SJCRH30 (cell line): ENCODE results near the gene NOX5. TPM values are rescaled to one million over a fixed set of nuclear protein-coding genes. Genes with fewer than 3 reads are reported as not detected.
"Not testable (repeated sequence)": the region's sequence is repeated elsewhere in the genome, so short reads cannot be mapped to it uniquely, and the experiment has no call there.

Source experiments
- DNase-seq, 2 experiments: peaks; one replicate each; pipeline ENCODE4 v3.0.0-alpha.2; 2015 to 2020
- H3K27ac ChIP-seq: fragments of 250-450 bp; sonication (Bioruptor Pico); 2 replicates; pipeline ENCODE4 v1.5.1; 2020; ENCODE audit warnings: mild to moderate bottlenecking, moderate library complexity
- H3K27me3 ChIP-seq: fragments of 250-450 bp; sonication (Bioruptor Pico); 2 replicates; pipeline ENCODE4 v1.5.1; 2020; ENCODE audit warnings: mild to moderate bottlenecking, moderate library complexity
- H3K36me3 ChIP-seq: fragments of 250-450 bp; sonication (Bioruptor Pico); 2 replicates; pipeline ENCODE4 v1.5.1; 2020; ENCODE audit warnings: mild to moderate bottlenecking, moderate library complexity
- H3K4me1 ChIP-seq: fragments of 250-450 bp; sonication (Bioruptor Pico); 2 replicates; pipeline ENCODE4 v1.5.1; 2020; ENCODE audit warnings: mild to moderate bottlenecking, moderate library complexity
- H3K4me3 ChIP-seq: fragments of 250-450 bp; sonication (Bioruptor Pico); 2 replicates; pipeline ENCODE4 v1.5.1; 2020; ENCODE audit warnings: mild to moderate bottlenecking, moderate library complexity
- H3K9me3 ChIP-seq: fragments of 250-450 bp; sonication (Bioruptor Pico); replicated peaks from 2 replicates; pipeline ENCODE4 v1.5.1; 2020; ENCODE audit warnings: mild to moderate bottlenecking, moderate library complexity
- total RNA-seq: library from RNA; depleted of rRNA; stranded (reverse); fragments of >200 nt; shearing (Covaris generic); gene quantifications from 2 replicates; pipeline ENCODE4 v1.2.3, GENCODE V29; 2014

Gene NOX5
- total RNA-seq, 1 experiment from 2014 or later: not detected

DNA sequence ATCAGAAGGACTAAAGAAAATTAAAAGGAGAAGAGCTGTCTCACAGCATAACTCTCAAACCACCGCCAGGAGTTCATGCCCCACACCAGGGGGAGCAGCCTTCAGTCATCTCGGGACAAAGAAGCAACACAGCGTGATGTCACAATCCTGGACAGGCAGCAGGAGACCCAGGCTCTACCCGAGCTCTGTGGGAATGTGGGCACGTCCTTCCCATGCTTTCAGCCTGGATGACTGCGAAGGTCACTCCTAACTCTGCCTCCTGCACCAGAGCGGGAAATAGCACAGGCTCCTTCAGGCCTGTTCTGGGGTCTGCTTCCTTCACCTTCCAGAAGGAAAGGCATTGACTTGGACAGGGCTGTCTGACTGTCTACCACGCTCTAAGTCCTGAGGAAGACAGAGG lies 31.3 kb downstream of the NOX5 start:
- Histone ChIP-seq H3K27me3 (peaks cover 4% of the 10 kb centered on the region; the same call in 1 of the 2 replicates), H3K36me3 (no peaks in the 10 kb centered on the region), H3K4me3 (no peak overlapping the region), H3K4me1 (peaks cover 5% of the 10 kb centered on the region), H3K27ac (no peak overlapping the region), H3K9me3 (0 out of 2 replicates have a peak, but pooled peaks cover 3% of the 10 kb centered on the region)
- peak; percentile 34 to 45 for DNase-seq

DNA sequence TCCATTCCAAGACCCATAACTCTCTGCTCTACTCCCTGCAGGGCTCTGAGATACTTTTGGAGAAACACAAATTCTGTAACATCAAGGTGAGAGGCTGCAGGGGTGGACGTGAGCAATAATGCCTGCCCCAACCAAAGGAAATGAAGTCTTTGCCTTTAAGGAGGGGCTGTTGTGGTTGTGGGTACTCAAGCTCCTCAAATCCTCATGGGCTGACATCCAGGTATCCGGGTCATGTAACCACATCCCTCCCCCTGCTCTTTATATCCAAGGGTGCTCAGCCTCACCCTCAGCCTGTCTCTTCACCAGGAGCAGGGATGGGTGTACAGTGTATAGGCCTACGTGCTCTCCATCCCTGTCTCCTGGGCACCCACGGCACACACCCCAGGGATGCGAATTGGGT lies 32.3 kb downstream of the NOX5 start:
- H3K27ac ChIP-seq: no peak overlapping the region
- no peak overlapping the region for H3K4me3 ChIP-seq

DNA sequence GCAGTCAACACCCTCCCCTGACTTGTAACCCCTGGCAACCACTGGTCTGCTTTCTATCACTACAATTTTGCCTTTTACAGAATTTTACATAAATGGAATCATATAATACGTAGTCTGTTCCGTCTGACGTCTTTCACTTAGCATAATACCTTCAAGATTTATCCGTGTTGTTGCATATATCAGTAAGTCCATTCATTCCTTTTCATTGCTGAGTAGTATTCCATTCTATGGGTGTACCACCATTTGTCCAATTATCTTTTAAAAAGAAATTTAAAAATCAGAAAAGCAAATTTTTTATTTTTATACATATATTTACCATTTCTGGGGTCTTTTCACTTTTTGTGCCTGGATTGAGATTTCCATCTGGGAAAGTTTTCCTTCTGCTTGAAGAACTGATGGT lies 35.5 kb downstream of the NOX5 start:
- no peak for DNase-seq
- H3K27me3 ChIP-seq: peaks cover 4% of the 10 kb centered on the region; the same call in 1 of the 2 replicates
- H3K4me3 ChIP-seq: no peak overlapping the region
- H3K9me3 ChIP-seq: 0 out of 2 replicates have a peak, but pooled peaks cover 3% of the 10 kb centered on the region
- H3K27ac ChIP-seq: no peak overlapping the region
- peaks cover 5% of the 10 kb centered on the region for H3K4me1 ChIP-seq
- no peaks in the 10 kb centered on the region for H3K36me3 ChIP-seq

More for the DNA sequence above, 32.3 kb downstream of the NOX5 start:
- no peak for DNase-seq
- H3K4me1 ChIP-seq: peaks cover 5% of the 10 kb centered on the region
- H3K9me3 ChIP-seq: 0 out of 2 replicates have a peak, but pooled peaks cover 3% of the 10 kb centered on the region
- H3K27me3 ChIP-seq: peaks cover 4% of the 10 kb centered on the region; the same call in 1 of the 2 replicates
- H3K36me3 ChIP-seq: no peaks in the 10 kb centered on the region

DNA sequence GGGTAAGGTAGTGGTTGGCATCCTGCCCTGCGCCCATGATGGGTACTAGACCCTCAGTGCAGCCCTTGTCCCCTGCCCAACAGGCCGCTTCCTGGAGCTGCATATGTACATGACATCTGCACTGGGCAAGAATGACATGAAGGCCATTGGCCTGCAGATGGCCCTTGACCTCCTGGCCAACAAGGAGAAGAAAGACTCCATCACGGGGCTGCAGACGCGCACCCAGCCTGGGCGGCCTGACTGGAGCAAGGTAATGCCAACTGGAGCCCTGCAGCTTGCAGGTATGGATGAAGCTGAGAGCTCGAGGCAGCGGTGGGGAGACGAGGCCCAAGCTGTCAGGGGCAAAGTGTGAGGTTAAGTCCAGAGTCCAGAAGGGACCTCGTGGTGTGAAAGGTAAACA lies 40.8 kb downstream of the NOX5 start:
- no peak for DNase-seq
- Histone ChIP-seq H3K4me1 (peaks cover 7% of the 10 kb centered on the region; the same call in 1 of the 2 replicates), H3K27me3 (no peaks in the 10 kb centered on the region), H3K27ac (no peak overlapping the region), H3K36me3 (no peaks in the 10 kb centered on the region), H3K9me3 (no peaks in the 10 kb centered on the region), H3K4me3 (no peak overlapping the region)

DNA sequence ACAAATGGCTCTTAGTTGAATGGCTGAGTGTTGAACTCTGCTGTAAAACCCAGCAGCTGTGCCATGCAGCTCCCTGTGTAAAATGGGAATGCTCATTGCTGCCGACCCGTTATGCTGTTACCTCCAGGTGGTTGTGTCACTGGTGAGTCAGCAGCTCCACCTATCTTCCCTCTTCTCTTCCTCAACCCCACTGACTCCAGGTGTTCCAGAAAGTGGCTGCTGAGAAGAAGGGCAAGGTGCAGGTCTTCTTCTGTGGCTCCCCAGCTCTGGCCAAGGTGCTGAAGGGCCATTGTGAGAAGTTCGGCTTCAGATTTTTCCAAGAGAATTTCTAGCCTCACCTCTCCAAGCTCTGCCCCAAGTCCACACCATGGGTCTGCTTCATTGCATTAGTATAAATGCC lies 41.9 kb downstream of the NOX5 start:
- Histone ChIP-seq H3K36me3 (no peaks in the 10 kb centered on the region), H3K4me3 (no peak overlapping the region), H3K27me3 (no peaks in the 10 kb centered on the region), H3K9me3 (no peaks in the 10 kb centered on the region), H3K27ac (no peak overlapping the region), H3K4me1 (peaks cover 7% of the 10 kb centered on the region; the same call in 1 of the 2 replicates)
- DNase-seq: no peak

DNA sequence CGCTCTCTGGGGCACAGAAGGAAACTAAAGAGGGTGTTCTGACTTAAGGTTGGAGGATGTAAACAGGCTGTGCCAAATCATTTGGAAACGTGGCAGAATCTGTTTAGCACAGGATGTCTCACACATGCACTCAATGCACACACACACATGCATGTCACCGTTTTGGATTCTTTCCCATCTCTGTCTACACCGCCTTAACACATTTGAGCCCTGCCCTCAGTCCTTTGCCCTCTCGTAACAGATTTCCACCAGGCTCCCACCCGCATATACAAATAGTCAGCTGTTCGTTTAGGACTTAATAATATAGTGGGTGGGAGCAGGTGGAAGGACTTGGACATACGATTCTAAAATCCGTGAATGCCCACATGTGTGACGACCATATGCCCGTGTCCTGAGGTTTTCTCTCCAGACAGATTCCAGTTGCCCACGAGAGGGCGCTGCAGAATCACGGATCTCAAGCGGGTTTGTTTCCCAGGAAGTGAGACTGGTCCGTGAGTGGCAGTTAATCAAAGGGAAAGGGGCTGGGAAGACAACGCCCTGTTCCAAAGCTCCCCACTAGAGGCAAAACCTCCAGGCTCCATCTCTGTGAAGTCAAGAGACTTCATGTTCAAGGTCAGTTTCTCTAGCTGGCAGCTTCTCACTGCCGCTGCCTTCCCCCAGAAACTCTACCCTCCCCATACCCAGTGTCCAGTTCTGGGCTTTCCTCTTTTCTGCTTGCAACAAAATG lies 44.5 kb downstream of the NOX5 start:
- Histone ChIP-seq H3K27ac (no peak overlapping the region), H3K36me3 (no peaks in the 10 kb centered on the region), H3K27me3 (no peaks in the 10 kb centered on the region), H3K9me3 (no peaks in the 10 kb centered on the region), H3K4me3 (no peak overlapping the region), H3K4me1 (peaks cover 7% of the 10 kb centered on the region; the same call in 1 of the 2 replicates)
- DNase-seq: peak; percentile 89 to 98

DNA sequence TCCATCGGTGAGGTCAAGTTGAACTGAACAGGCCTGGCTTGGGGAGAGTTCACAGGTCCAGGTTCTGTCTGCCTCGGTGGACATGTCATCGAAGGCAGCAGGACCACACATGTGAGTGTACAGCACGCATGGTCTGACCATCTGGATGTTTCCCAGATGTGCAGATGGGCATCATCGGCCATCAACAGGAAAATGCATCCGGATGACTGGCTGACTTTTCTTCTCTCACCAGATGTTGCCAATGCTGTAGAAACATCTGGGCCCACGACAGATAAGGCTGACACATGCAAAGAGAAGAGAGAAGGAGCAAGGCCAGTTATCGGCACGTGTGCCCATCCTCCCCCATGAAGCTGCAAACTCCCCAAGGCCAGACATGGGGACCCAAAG lies 45.1 kb downstream of the NOX5 start:
- Histone ChIP-seq H3K4me1 (peaks cover 7% of the 10 kb centered on the region; the same call in 1 of the 2 replicates), H3K36me3 (no peaks in the 10 kb centered on the region), H3K27ac (no peak overlapping the region), H3K9me3 (no peaks in the 10 kb centered on the region), H3K4me3 (no peak overlapping the region), H3K27me3 (no peaks in the 10 kb centered on the region)
- DNase-seq: no peak

DNA sequence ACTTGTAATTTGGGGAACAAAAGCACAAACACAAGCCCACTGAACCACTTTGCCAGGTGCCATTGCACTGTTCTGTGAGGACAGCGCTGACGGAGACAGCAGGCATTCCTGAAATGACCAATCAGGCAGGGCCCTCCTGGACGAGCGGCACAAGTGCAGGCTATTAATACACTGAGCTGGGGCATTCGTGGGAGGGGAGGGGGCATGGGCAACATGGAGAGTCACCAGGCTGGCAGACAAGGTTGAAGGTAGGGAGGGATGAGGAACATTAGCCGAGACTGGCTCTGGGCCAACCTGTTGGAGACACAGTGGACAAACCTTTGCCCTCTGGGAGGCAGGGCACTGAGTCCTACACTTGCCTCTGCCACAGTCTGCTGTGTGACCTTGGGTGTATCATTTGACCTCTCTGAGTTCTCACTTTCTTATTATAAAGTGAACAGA lies 45.6 kb downstream of the NOX5 start:
- peaks cover 7% of the 10 kb centered on the region; the same call in 1 of the 2 replicates for H3K4me1 ChIP-seq
- H3K27ac ChIP-seq: no peak overlapping the region
- no peak for DNase-seq
- no peak overlapping the region for H3K4me3 ChIP-seq
- no peaks in the 10 kb centered on the region for H3K9me3 ChIP-seq
- no peaks in the 10 kb centered on the region for H3K27me3 ChIP-seq
- no peaks in the 10 kb centered on the region for H3K36me3 ChIP-seq

DNA sequence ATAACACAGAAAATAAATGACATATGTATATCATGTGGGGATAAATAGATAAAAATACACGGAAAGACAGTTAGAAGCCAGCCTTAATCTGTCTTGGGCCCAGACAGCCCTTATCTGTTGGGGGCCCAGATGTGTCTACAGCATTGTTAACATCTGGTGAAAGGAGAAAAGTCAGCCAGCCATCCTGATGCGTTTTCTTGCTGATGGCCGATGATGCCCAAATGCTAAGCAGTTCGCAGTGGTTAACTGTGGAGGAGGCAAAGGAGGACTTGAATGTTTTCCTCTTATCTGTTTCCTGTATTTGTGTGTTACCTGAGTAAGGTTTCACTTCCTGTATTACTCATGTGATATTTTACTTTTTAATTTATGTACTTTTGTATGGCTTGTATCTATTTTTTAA lies 46.2 kb downstream of the NOX5 start:
- Histone ChIP-seq H3K4me3 (no peak overlapping the region), H3K36me3 (no peaks in the 10 kb centered on the region), H3K4me1 (peaks cover 7% of the 10 kb centered on the region; the same call in 1 of the 2 replicates), H3K27me3 (no peaks in the 10 kb centered on the region), H3K9me3 (no peaks in the 10 kb centered on the region), H3K27ac (no peak overlapping the region)
- no peak for DNase-seq

DNA sequence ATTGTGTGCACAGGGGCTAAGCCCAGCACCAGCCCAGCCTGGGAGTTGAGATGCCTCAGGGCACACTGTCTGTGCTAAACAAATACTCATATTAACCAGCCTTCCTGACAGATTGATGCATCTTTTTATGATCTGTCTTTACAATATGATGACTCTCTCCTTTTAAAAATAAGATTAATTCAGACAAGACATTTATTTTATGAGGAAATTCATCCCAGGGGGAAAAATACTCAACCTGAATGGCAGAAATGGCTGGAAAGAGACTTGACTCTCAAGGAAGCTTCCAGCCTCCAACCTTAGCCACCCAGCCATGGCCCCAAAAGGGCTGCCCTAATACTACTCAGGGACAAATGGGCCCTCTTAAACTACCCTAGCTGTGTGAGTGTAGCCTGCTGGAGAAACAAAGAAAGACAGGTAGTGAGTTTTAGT lies 46.9 kb downstream of the NOX5 start:
- peaks cover 7% of the 10 kb centered on the region; the same call in 1 of the 2 replicates for H3K4me1 ChIP-seq
- H3K36me3 ChIP-seq: no peaks in the 10 kb centered on the region
- no peak for DNase-seq
- H3K27me3 ChIP-seq: no peaks in the 10 kb centered on the region
- no peaks in the 10 kb centered on the region for H3K9me3 ChIP-seq
- H3K4me3 ChIP-seq: no peak overlapping the region
- H3K27ac ChIP-seq: no peak overlapping the region

DNA sequence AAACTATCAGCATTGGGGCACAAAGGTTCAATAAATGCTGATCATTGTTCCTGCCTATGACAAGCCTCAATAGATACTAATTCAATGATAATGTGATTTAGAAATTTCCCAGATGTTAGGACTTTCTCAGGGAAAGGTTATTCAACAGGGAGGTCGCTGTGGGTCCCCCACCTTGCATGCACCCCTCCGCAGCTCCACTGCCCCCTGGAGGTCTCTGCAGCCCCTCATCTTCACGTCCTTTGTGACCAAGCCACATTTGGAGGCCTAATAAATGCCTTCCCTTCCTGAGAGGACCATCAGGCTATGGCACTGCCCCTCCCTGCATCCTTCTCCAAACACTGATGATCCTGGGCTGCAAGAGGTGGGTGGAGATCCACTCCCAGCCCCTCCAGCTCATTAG lies 50.2 kb downstream of the NOX5 start:
- Histone ChIP-seq H3K36me3 (no peaks in the 10 kb centered on the region), H3K4me3 (no peak overlapping the region), H3K27ac (no peak overlapping the region), H3K9me3 (no peaks in the 10 kb centered on the region), H3K27me3 (no peaks in the 10 kb centered on the region), H3K4me1 (0 out of 2 replicates have a peak, but pooled peaks cover under 1% of the 10 kb centered on the region)
- no peak for DNase-seq

DNA sequence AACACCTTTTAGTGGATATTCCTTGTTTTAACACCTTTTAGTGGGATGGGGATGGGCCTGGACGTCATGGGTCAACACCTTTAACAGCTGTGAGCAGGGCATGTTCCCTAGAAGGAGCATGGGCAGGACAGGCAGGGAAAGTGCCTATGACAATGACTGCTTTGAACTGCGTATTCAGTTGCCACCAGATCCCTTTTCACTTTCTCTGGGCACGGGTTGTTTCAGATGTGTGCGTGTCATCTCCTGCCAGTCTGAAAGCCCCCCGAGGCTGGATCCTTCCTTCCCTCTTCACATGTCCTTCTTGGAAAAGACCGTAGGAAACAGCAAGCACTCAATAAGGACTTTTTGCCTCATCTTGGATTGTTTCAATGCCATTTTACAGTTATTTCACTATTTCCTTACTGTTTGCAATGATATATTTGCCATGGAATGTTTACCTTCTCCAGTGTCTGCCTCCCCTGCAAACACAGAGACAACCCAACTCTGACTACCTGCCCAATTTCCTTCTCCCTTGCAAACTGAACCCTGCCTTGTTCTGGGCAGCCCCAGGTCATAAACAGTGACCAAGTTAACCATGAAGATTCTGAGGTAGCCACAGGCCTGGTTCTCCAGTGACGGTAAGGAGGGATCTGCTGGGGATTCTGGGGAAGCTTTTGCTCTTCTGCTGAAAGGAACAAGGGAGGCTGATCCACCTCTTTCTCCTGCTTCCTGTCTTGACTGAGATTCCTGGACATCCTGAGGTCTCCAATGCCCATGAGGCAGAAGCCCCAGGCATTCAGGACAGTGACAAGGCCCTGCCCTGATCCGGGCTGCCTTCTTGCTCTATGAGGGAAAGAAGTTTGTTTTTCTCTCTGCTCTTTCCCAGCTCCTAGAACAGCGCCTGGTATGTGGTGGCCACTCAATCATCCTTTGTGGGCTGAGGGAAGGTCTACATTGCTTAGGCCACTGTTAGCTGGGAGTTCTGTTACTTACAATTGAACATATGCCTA lies 51.8 kb downstream of the NOX5 start:
- Histone ChIP-seq H3K4me3 (no peak overlapping the region), H3K27me3 (no peaks in the 10 kb centered on the region), H3K9me3 (no peaks in the 10 kb centered on the region), H3K36me3 (no peaks in the 10 kb centered on the region), H3K4me1 (no peaks in the 10 kb centered on the region), H3K27ac (no peak overlapping the region)
- DNase-seq: no peak

DNA sequence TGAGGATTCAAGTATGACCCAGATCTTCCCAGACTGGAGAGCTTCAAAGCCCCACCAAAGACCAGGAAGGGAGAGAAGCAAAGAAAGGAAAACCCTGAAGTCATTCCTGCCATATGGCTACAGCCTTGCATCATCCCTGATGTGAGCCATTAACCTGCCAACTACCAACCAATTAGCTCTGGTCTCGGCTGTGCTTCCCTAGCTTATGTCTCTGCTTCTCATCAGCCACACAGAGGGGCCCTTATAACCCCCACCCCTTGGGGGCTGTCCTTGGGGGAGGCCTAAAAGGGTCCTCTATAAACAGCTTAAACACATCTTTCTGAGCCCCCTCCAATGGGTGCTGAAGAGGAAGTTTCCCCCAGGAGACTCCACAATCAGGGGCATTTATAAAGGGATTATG lies 52.8 kb downstream of the NOX5 start:
- H3K4me3 ChIP-seq: no peak overlapping the region
- H3K9me3 ChIP-seq: no peaks in the 10 kb centered on the region
- no peak overlapping the region for H3K27ac ChIP-seq
- no peak for DNase-seq
- H3K36me3 ChIP-seq: no peaks in the 10 kb centered on the region
- H3K27me3 ChIP-seq: no peaks in the 10 kb centered on the region
- H3K4me1 ChIP-seq: no peaks in the 10 kb centered on the region

DNA sequence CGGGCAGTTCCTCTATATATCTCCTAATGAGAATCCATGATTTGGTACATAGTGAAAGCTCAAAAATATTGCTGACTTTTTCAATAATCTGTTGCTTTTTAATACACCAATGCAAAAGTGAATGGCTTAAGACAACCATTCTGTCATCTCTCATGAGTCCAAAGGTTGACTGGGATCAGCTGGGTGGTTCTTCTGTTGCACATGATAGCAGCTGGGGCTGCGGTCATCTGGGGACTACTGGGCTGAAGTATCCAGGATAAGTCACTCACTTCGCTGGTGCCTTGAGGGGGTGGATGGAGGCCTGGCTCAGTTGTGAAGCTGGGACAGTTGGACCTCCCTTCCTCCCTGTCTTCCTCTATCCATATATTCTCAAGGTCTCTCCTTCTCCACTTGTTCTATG lies 53.7 kb downstream of the NOX5 start:
- Histone ChIP-seq H3K4me3 (no peak overlapping the region), H3K9me3 (no peaks in the 10 kb centered on the region), H3K36me3 (no peaks in the 10 kb centered on the region), H3K27ac (no peak overlapping the region), H3K4me1 (no peaks in the 10 kb centered on the region), H3K27me3 (no peaks in the 10 kb centered on the region)
- no peak for DNase-seq

DNA sequence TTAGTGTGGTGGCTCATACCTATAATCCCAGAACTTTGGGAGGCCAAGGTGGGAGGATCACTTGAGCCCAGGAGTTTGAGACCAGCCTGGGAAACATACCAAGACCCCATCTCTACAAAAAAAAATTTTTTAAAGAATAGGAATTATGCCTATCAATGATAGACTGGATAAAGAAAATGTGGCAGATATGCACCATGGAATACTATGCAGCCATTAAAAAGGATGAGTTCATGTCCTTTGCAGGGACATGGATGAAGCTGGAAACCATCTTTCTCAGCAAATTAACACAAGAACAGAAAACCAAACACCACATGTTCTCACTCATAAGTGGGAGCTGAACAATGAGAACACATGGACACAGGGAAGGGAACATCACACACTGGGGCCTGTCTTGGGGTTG lies 54.8 kb downstream of the NOX5 start:
- not testable (repeated sequence) for H3K36me3 ChIP-seq, H3K4me3 ChIP-seq, H3K27me3 ChIP-seq, H3K4me1 ChIP-seq, H3K9me3 ChIP-seq, DNase-seq, H3K27ac ChIP-seq
